ENCODE data around the gene GGNBP2.
A peak's percentile ranks its signal among the peaks of the same experiment; 100 is the strongest.
"Not testable (repeated sequence)": the region's sequence is repeated elsewhere in the genome, so short reads cannot be mapped to it uniquely, and the experiment has no call there.

The GGNBP2 gene

GRCh38 chr17:36602924-36603384 lies 58.2 kb downstream of the GGNBP2 start:
- peak; percentile 73 to 83 (median 82) for DNase-seq

DNA sequence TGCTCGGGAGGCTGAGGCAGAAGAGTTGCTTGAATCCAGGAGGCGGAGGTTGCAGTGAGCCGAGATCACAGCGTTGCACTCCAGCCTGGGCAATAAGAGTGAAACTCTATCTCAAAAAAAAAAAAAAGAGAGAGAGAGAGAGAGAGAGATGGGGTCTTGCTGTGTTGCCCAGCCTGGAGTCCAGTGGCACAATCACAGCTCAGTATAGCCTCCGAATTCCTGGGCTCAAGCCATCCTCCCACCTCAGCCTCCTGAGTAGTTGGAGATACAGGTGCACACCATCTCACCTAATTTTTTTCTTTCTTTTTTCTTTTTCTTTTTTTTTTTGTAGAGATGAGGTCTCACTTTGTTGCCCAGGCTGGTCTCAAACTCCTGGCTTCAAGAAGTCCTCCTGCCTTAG lies 60.3 kb downstream of the GGNBP2 start:
- DNase-seq, result not testable (repeated sequence)

GRCh38 chr17:36608280-36608679 lies 63.6 kb downstream of the GGNBP2 start:
- DNase-seq, result no peak

DNA sequence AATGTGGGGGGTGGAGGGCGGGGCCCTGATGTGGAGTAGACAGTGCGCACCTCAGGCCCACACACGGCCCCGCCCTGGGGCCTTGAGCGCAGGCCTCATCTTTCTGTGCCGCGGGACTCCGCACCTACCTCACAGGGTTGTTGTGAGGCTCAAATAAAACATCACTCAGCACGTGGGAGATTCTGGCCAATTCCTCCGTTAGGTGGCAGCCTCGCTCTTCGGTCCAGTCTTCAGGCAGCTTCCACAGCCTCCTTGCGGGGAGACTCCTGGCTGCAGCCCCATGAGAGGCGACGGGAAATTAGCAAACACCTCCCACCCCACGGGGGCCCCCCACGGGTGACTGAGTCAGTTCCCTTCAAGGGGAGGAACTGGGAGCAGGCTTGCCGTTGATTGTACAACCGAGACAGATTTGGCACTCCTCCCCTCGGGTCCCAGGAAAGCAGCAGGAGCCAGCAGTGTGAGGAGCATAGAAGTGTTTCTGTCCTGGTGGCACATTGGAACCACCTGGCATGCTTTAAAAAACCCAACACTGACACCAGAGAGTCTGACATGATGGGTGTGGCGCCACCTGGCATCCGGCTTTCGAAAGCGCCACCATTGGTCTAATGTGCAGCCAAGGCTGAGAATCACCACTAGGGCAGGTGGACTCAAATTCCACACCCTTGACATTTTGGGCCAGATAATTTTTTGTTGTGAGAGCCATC lies 64.2 kb downstream of the GGNBP2 start:
- peak; percentile 76 to 81 (median 77) for DNase-seq

- no peak for DNase-seq
Observed at GRCh38 chr17:36609498-36609862, 64.8 kb downstream of the GGNBP2 start.

GRCh38 chr17:36610474-36610873 lies 65.8 kb downstream of the GGNBP2 start:
- no peak for DNase-seq

GRCh38 chr17:36611345-36612072 lies 66.8 kb downstream of the GGNBP2 start:
- peak in 2 of 3 donors; percentile 24 to 27 for DNase-seq

DNA sequence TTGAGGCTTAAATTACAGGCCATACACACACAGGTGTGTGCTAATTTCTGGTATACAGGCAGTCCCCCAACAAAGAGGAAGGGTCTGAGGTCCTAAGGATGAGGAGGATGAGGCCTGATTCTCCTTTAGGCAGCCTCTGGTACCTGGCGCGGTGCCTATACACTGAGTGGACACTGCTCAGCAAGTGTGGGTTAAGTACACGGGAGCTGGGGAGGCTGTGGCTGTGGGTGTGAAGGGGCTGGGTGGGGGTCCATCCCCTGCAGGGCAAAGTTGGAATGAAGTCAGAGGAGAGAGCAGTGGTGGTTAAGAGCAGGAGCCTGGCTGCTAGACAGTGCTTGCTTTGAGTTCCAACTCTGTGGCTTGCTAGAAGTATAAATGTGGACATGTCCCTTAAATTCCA lies 67.6 kb downstream of the GGNBP2 start:
- no peak for DNase-seq

DNA sequence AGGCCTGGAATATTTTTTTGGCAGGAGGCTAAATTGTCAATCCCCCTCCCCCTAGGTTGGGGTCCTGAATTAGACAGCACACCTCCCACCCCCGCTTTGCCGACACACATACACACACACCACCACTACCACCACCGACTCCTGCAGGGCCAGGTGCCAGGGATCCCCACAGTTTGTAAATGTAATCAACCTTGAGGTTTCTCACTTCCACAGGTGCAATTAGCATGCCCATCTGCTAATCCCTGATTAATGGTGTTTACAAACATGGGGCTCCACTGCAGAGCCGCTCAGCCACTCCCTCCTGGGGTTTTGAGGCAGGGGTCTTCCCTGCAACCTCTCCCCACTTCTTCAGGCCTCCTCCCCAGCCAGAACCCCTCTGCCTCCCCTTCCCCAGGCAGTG lies 68.4 kb downstream of the GGNBP2 start:
- DNase-seq, result no peak

DNA sequence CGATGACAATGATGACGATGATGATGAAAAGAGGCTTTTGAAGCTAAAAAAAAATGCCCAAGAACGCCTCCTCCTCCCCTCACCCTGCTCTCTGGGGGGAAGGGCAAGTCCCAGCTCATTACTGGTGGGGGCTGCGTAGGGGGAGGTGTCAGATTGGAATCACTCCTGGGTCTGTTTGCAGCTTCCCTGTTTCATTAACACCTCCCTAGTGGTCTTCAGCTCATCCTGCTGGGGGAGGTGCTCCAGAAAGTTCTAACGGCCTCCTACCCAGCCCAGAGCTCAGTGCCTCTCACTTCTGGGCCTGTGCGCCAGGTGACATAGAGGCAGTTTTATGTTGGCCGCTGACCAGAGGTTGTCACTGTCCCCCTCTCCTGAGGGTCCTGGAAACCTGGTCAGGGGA lies 69.4 kb downstream of the GGNBP2 start:
- no peak for DNase-seq

GRCh38 chr17:36614933-36615332 lies 70.2 kb downstream of the GGNBP2 start:
- DNase-seq, result no peak

DNA sequence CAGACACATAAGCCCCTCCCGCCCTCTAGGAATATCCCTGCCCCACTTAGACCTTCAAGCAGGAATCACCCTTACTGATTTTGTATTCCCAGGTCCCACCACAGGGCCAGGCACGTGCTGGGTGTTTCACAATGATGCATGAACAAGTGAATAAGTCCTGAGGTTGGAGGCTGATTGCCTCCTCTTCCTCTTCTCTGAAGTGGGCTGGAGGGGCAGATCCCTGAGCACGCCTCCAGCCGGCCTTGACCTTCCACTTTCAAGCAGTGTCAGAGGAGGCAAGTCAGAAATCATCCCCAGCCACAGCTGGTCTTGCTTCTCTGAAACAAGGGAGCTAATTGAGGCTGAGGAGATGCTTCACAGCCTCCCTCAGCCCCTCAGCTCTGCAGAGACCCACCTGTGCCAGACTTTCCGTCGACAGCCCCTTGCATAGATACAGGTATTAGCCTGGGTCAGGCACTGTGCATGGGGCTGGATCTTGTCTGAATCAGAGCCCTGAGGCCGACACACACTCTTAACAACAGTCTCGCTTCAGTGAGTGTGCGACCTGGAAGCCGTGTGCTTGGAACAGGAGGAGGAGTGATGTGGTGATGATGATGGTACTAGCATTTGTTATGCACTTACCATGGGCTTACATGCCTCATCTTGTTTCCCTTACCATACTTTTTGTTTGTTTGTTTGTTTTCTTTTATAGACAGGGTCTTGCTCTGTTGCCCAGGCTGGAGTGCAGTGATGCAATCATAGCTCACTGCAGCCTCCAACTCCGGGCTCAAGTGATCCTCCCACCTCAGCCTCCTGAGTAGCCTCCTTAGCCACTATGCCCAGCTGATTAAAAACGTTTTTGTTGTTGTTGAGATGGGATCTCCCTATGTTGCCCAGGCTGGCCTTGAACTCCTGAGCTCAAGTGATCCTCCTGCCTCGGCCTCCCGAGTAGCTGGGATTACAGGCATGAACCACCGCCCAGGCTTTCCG lies 71.6 kb downstream of the GGNBP2 start:
- DNase-seq, result peak; percentile 18 to 28 (median 27)

- no peak for DNase-seq
Observed at GRCh38 chr17:36617773-36618172, 73.1 kb downstream of the GGNBP2 start.

DNA sequence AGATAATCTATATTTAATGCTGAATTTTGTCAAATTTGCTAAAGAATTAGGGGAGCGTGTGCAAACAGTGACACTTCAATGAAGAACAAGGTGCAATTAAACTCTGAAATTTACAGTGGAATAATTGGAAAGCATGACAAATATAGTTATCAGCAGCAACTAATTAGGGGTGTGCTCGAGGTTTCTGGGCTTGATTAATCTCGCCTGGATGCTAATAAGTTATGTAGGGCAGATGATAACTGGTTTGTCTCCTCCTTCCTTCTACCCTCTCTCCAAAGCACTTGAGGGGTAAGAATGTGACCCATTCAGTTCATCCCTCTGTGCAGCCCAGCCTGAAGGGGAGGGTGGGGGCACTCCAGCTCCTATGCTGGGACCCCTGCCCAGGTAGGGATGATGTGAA lies 78.6 kb downstream of the GGNBP2 start:
- no peak for DNase-seq

DNA sequence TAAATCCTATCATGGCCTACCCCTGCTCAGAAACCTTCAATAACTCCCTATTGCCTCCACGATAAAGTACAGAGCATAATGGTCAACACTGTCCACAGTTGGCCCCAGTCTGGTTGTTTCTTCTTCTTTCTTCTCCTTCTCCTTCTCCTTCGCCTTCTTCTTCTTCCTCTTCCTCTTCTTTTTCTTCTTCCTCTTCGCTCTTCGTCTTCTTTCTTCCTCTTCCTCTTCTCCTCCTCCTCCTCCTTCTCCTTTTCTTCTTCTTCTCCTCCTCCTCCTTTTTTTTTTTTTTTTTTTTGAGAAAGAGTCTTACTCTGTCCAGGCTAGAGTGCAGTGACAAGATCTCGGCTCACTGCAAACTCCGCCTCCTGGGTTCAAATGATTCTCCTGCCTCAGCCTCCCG lies 80.5 kb downstream of the GGNBP2 start:
- no peak for DNase-seq

- no peak for DNase-seq
Observed at GRCh38 chr17:36627101-36627500, 82.4 kb downstream of the GGNBP2 start.

DNA sequence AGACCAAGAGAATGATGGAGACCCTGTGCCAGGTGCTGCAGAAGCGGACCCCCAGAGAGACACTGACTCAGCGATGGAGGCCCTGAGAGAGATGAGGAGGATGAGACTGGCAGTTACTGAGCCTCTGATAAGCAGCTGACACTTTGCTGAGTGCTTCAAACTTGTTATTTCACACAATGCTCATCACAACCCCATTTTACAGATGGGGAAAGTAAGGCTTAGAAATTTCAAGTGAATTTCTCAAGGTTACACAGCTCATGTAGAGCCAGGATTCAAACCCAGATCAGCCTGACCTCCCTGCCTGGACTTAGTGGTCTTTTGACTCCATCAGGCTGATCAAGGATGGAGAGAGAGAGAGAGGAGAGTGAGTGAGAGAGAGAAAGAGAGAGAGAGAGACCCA lies 83.9 kb downstream of the GGNBP2 start:
- no peak for DNase-seq

- DNase-seq, result peak; percentile 79 to 87 (median 83)
Observed at GRCh38 chr17:36629252-36629847, 84.6 kb downstream of the GGNBP2 start.

GRCh38 chr17:36629970-36630502 lies 85.3 kb downstream of the GGNBP2 start:
- DNase-seq, result no peak

GRCh38 chr17:36631022-36631421 lies 86.3 kb downstream of the GGNBP2 start:
- no peak for DNase-seq

- no peak for DNase-seq
Observed at GRCh38 chr17:36632916-36633771, 88.4 kb downstream of the GGNBP2 start.
